ENCODE data around the gene RMND1. TPM values are rescaled to one million over a fixed set of nuclear protein-coding genes. Genes with fewer than 3 reads are reported as not detected.
A peak's percentile ranks its signal among the peaks of the same experiment; 100 is the strongest.

The RMND1 gene
- total RNA-seq, 4 donors from 2014 or later: 30.2 to 48.5 (median 43.4) TPM

DNA sequence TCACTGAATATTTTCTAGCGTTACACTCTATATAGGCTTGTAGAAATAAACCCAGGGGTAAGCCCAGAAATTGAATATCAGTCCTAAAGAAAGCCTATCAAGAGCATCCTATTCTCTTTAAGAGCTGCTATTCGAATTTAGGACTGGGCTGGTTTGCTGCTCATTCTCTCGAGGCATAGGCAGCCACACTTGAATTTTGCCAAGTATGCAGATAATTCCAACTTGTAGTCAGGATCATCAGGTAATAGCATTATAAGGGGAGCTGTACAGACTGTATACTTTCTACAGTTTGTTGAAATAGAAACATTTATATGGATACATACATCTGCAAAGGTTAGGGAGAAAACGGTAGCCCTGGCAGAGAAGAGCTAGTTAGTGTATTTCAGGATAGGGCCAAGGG, 58.5 kb downstream of the RMND1 start:
- no peaks in the 10 kb centered on the region for H3K27me3 ChIP-seq
- 37 to 39% methylated on average over 4 of the region's 4 CpGs for WGBS, 2 donors
- no peaks in the 10 kb centered on the region for H3K9me3 ChIP-seq
- no peaks in the 10 kb centered on the region for H3K36me3 ChIP-seq
- intact Hi-C loops (cut with DNase I): no loop called here
- peaks cover 38 to 46% of the 10 kb centered on the region in 2 donors for H3K4me1 ChIP-seq
- TF ChIP-seq, protein P1, sequence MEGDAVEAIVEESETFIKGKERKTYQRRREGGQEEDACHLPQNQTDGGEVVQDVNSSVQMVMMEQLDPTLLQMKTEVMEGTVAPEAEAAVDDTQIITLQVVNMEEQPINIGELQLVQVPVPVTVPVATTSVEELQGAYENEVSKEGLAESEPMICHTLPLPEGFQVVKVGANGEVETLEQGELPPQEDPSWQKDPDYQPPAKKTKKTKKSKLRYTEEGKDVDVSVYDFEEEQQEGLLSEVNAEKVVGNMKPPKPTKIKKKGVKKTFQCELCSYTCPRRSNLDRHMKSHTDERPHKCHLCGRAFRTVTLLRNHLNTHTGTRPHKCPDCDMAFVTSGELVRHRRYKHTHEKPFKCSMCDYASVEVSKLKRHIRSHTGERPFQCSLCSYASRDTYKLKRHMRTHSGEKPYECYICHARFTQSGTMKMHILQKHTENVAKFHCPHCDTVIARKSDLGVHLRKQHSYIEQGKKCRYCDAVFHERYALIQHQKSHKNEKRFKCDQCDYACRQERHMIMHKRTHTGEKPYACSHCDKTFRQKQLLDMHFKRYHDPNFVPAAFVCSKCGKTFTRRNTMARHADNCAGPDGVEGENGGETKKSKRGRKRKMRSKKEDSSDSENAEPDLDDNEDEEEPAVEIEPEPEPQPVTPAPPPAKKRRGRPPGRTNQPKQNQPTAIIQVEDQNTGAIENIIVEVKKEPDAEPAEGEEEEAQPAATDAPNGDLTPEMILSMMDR (IDR thresholded peaks at IDR 0.05): no peak
- TF ChIP-seq POLR2A (IDR thresholded peaks at IDR 0.05): no peak
- H3K4me3 ChIP-seq (replicated peaks in 1 of 3): no peak overlapping the region
- H3K27ac ChIP-seq: peak overlapping the region in 1 of 3 donors; percentile 99
- no peak for DNase-seq

DNA sequence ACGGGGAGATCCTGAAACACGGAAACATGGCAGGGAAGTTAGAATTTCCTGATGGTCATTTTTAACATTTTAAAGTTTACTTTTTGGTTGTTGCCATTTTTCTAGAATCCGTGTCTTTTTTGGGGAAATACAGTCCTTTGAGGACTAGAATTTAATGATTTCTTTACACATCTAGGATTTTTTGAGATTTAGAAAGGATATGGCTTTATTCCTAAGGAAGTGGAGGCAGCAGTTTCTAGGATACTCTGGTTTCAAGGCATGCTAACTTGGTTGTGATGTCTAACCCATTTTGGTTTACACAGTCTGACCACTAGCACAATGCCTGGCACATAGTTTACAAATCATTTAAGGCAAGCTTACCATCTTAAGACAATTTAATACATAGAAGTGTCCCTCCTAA, 59.5 kb downstream of the RMND1 start:
- no peak for DNase-seq
- H3K4me1 ChIP-seq: peaks cover 38 to 46% of the 10 kb centered on the region in 2 donors
- H3K36me3 ChIP-seq: no peaks in the 10 kb centered on the region
- intact Hi-C loops (cut with DNase I): no loop called here
- H3K27me3 ChIP-seq: no peaks in the 10 kb centered on the region
- H3K4me3 ChIP-seq (replicated peaks in 1 of 3): peak overlapping the region in 2 of 3 donors; percentile 33 to 79
- H3K27ac ChIP-seq: peak overlapping the region; percentile 99
- WGBS, 2 donors: 4% methylated on average over 3 of the region's 3 CpGs
- H3K9me3 ChIP-seq: no peaks in the 10 kb centered on the region
- TF ChIP-seq, protein P1 (IDR thresholded peaks at IDR 0.05): no peak
- TF ChIP-seq POLR2A (IDR thresholded peaks at IDR 0.05): no peak

DNA sequence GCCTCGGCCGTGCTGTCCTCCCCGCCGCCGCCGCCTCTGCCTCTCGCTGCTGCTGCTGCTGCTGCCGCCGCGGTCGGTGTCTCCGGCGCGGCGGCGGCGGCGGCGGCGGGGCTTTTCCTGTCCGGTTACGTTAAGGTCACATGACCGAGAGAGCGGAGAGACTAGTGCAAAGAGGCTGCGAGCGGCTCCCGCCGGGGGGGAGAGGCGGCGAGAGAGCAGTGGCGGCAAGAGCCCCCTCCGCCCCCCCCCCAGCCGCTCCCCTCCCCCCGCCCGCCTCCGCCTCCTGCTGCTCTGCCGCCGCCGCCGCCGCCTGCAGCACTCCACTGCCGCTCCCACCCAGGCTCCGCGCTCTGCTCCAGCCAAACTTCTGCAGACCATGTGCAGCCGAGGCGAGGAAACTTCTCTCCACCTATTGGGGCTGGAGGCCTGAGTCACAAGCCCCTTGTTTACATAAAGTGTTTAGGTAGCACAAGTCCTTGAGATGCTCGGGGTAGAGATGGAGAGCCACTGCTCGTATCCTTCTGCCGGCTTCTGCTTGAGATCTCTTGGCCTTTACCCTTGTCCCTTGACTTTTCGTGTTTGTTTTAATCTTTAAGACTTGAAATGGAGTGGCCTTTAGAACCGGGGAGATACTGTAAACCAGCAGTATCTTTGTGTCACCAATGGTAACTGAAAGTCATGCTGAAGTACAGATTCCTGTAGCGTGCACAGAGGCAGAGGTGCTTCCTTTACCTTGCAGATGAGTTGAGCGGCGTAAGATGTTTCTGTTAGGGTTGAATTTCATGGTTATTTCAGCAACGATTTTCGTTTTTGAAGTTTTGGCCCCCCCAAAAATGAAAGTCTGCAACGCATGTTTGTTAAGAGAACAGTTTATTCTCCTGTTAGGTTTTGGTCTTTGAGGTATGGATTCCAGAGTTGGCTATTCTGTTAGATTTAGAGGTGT, 60.2 kb downstream of the RMND1 start, which contains the start of gene ZBTB2:
ZBTB2 (minus strand) TSS at position 89 of the 943 bp plus-strand sequence. CDS start 17,922 bp downstream, outside the sequence.
- intact Hi-C loops (cut with DNase I): no loop called here
- Histone ChIP-seq H3K4me3 (replicated peaks in 1 of 3) (peak within 1 kb of the TSS; percentile 40 to 84 (median 79)), H3K9me3 (no peaks in the 10 kb centered on the region), H3K27me3 (no peaks in the 10 kb centered on the region), H3K36me3 (no peaks in the 10 kb centered on the region), H3K27ac (peak within 1 kb of the TSS; percentile 99), H3K4me1 (peaks cover 38 to 46% of the 10 kb centered on the region in 2 donors)
- DNase-seq: peak; percentile 83 to 89
- WGBS, 2 donors: 1% methylated on average over 15 to 23 of the region's 57 CpGs
- TF ChIP-seq POLR2A (IDR thresholded peaks at IDR 0.05): peak in 1 of 2 donors; percentile 67
- TF ChIP-seq, protein P1 (IDR thresholded peaks at IDR 0.05): no peak

DNA sequence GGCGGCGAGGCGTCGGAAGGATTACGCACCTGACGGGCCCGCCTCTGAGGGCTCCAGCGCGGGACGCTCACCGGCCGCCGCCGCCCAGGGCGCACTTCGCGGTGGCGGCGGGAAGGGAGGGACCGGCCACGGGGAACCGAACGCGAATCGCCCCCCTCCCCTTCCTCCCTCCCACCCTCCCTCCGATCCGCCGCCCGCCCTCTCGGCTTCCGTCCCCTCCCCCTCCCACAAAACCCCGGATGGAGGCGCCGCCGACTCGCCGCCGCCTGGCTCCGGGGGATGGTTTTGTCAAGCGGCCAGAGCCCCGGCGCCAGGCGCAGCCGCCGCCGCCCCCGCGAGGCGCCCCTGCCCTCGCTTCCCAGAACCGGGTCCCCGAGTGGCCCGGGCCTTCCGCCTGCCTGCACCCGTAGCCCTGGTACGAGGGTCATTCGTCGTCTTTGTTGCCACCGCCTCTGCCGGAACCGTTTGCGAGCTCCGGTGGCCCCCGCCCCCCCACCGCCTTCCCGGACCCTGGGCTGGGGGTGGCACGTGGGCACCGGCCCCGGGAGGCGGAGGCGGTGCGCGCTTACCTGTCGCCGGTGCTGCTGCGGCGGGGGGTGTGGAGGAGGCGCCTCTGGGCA, 61.0 kb downstream of the RMND1 start:
- intact Hi-C loops (cut with DNase I): no loop called here
- Histone ChIP-seq H3K4me3 (replicated peaks in 1 of 3) (peak overlapping the region; percentile 40 to 84 (median 79)), H3K36me3 (no peaks in the 10 kb centered on the region), H3K27ac (peak overlapping the region; percentile 99), H3K27me3 (no peaks in the 10 kb centered on the region), H3K9me3 (no peaks in the 10 kb centered on the region), H3K4me1 (peaks cover 38% of the 10 kb centered on the region in 2 donors)
- TF ChIP-seq, protein P1 (IDR thresholded peaks at IDR 0.05): no peak
- TF ChIP-seq POLR2A (IDR thresholded peaks at IDR 0.05): no peak
- peak; percentile 77 to 78 for DNase-seq
- WGBS, 2 donors: 0% methylated on average over 14 of the region's 78 CpGs; no CpG with 5 or more reads in 1 of the 2 donors

All from thyroid gland (tissue), 4 donors.